PC-3 (cell line): ENCODE measurements around the gene GFER.

Source experiments
- CTCF ChIP-seq: fragments of 300-600 bp; sonication (generic); conservative IDR thresholded peaks from 2 replicates; pipeline ENCODE4 v1.5.1; 2017; ENCODE audit warnings: antibody characterized with exemption, low read depth, mild to moderate bottlenecking, low read length
- EZH2 ChIP-seq: fragments of 300-600 bp; sonication (generic); IDR thresholded peaks from one replicate; pipeline ENCODE4 v1.6.1; 2017; ENCODE audit warnings: antibody characterized with exemption, mild to moderate bottlenecking, low read length; ENCODE audit not compliant: unreplicated experiment
- EZH2phosphoT487 ChIP-seq: fragments of 300-600 bp; sonication (generic); IDR thresholded peaks from 2 replicates; pipeline ENCODE4 v1.6.1; 2018; ENCODE audit warnings: mild to moderate bottlenecking, antibody characterized with exemption, low read length, borderline replicate concordance

DNA sequence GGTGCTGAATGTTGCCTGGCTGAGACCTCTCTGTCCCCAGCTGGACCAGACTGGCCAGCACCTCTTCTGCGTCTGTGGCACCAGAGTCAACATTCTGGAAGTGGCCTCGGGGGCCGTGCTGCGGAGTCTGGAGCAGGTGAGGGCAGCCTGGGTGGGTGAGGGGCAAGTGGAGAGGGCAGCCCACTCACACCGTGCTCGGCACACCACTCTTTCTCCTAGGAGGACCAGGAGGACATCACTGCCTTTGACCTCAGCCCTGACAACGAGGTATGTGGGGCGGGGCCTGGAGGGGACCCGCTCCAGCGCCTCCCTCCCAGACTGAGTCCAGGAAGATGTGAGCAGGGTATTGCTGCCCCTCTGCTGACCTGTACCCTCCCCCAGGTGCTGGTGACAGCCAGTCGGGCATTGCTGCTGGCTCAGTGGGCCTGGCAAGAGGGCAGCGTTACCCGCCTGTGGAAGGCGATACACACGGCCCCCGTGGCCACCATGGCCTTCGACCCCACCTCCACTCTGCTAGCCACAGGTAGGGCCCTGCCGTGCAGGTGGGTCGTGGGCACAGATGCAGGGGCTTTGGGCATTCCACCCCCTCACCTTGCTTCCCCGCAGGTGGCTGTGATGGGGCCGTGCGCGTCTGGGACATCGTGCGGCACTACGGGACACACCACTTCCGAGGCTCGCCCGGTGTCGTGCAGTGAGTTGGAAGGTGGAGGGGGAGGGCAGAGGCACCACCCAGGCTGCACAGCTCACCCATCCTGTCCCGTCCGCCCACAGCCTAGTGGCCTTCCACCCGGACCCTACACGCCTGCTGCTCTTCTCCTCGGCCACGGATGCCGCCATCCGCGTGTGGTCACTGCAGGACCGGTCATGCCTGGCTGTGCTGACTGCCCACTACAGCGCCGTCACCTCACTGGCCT, 9.6 kb upstream of the GFER start:
- TF ChIP-seq CTCF (no peak), EZH2phosphoT487 (no peak), EZH2 (no peak)
